ENCODE measurements around the gene OR52D1. TPM values are rescaled to one million over a fixed set of nuclear protein-coding genes. Genes with fewer than 3 reads are reported as not detected.

Gene OR52D1
- total and polyA plus RNA-seq, 2 of the 8 experiments (the other 6 are each of a cell fraction or from before 2014, with no cell fraction given), result not detected

DNA sequence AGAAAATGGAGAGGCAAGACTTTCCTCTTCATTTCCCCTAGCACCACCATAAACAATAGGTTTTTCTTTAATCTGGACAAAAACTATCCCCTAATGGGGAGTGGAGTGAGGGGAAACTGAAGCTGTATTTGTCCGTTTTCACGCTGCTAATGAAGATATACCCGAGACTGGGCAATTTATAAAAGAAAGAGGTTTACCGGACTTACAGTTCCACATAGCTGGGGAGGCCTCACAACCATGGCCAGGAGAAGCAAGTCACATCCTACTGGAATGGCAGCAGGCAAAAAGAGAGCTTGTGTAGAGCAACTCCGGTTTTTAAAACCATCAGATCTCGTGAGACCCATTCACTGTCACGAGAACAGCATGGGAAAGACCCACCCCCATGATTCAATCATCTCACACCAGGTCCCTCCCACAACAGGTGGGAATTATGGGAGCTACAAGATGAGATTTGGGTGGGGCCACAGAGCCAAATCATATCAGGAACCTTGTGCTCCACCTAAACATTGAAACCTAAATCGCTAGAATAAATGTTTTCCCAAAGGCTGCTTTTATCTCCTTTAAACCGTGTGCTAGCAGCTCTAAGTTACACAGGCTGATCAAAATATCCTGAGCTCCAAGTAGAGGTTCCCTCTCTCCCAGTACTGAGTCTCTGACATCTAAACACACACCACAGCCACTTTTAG lies 17.0 kb downstream of the OR52D1 start (continued):
- TF ChIP-seq, protein P1, sequence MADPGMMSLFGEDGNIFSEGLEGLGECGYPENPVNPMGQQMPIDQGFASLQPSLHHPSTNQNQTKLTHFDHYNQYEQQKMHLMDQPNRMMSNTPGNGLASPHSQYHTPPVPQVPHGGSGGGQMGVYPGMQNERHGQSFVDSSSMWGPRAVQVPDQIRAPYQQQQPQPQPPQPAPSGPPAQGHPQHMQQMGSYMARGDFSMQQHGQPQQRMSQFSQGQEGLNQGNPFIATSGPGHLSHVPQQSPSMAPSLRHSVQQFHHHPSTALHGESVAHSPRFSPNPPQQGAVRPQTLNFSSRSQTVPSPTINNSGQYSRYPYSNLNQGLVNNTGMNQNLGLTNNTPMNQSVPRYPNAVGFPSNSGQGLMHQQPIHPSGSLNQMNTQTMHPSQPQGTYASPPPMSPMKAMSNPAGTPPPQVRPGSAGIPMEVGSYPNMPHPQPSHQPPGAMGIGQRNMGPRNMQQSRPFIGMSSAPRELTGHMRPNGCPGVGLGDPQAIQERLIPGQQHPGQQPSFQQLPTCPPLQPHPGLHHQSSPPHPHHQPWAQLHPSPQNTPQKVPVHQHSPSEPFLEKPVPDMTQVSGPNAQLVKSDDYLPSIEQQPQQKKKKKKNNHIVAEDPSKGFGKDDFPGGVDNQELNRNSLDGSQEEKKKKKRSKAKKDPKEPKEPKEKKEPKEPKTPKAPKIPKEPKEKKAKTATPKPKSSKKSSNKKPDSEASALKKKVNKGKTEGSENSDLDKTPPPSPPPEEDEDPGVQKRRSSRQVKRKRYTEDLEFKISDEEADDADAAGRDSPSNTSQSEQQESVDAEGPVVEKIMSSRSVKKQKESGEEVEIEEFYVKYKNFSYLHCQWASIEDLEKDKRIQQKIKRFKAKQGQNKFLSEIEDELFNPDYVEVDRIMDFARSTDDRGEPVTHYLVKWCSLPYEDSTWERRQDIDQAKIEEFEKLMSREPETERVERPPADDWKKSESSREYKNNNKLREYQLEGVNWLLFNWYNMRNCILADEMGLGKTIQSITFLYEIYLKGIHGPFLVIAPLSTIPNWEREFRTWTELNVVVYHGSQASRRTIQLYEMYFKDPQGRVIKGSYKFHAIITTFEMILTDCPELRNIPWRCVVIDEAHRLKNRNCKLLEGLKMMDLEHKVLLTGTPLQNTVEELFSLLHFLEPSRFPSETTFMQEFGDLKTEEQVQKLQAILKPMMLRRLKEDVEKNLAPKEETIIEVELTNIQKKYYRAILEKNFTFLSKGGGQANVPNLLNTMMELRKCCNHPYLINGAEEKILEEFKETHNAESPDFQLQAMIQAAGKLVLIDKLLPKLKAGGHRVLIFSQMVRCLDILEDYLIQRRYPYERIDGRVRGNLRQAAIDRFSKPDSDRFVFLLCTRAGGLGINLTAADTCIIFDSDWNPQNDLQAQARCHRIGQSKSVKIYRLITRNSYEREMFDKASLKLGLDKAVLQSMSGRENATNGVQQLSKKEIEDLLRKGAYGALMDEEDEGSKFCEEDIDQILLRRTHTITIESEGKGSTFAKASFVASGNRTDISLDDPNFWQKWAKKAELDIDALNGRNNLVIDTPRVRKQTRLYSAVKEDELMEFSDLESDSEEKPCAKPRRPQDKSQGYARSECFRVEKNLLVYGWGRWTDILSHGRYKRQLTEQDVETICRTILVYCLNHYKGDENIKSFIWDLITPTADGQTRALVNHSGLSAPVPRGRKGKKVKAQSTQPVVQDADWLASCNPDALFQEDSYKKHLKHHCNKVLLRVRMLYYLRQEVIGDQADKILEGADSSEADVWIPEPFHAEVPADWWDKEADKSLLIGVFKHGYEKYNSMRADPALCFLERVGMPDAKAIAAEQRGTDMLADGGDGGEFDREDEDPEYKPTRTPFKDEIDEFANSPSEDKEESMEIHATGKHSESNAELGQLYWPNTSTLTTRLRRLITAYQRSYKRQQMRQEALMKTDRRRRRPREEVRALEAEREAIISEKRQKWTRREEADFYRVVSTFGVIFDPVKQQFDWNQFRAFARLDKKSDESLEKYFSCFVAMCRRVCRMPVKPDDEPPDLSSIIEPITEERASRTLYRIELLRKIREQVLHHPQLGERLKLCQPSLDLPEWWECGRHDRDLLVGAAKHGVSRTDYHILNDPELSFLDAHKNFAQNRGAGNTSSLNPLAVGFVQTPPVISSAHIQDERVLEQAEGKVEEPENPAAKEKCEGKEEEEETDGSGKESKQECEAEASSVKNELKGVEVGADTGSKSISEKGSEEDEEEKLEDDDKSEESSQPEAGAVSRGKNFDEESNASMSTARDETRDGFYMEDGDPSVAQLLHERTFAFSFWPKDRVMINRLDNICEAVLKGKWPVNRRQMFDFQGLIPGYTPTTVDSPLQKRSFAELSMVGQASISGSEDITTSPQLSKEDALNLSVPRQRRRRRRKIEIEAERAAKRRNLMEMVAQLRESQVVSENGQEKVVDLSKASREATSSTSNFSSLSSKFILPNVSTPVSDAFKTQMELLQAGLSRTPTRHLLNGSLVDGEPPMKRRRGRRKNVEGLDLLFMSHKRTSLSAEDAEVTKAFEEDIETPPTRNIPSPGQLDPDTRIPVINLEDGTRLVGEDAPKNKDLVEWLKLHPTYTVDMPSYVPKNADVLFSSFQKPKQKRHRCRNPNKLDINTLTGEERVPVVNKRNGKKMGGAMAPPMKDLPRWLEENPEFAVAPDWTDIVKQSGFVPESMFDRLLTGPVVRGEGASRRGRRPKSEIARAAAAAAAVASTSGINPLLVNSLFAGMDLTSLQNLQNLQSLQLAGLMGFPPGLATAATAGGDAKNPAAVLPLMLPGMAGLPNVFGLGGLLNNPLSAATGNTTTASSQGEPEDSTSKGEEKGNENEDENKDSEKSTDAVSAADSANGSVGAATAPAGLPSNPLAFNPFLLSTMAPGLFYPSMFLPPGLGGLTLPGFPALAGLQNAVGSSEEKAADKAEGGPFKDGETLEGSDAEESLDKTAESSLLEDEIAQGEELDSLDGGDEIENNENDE (IDR thresholded peaks at IDR 0.05; ENCODE audit: insufficient replicate concordance, low read length), result no peak
- TF ChIP-seq, protein P2, sequence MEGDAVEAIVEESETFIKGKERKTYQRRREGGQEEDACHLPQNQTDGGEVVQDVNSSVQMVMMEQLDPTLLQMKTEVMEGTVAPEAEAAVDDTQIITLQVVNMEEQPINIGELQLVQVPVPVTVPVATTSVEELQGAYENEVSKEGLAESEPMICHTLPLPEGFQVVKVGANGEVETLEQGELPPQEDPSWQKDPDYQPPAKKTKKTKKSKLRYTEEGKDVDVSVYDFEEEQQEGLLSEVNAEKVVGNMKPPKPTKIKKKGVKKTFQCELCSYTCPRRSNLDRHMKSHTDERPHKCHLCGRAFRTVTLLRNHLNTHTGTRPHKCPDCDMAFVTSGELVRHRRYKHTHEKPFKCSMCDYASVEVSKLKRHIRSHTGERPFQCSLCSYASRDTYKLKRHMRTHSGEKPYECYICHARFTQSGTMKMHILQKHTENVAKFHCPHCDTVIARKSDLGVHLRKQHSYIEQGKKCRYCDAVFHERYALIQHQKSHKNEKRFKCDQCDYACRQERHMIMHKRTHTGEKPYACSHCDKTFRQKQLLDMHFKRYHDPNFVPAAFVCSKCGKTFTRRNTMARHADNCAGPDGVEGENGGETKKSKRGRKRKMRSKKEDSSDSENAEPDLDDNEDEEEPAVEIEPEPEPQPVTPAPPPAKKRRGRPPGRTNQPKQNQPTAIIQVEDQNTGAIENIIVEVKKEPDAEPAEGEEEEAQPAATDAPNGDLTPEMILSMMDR (IDR thresholded peaks at IDR 0.05; ENCODE audit: control extremely low read depth in 1 of 3, insufficient read depth in 1 of 3, low read depth in 1 of 3, low read length in 3 of 3), result no peak
